ENCODE data around the gene PMEPA1.

The PMEPA1 gene

DNA sequence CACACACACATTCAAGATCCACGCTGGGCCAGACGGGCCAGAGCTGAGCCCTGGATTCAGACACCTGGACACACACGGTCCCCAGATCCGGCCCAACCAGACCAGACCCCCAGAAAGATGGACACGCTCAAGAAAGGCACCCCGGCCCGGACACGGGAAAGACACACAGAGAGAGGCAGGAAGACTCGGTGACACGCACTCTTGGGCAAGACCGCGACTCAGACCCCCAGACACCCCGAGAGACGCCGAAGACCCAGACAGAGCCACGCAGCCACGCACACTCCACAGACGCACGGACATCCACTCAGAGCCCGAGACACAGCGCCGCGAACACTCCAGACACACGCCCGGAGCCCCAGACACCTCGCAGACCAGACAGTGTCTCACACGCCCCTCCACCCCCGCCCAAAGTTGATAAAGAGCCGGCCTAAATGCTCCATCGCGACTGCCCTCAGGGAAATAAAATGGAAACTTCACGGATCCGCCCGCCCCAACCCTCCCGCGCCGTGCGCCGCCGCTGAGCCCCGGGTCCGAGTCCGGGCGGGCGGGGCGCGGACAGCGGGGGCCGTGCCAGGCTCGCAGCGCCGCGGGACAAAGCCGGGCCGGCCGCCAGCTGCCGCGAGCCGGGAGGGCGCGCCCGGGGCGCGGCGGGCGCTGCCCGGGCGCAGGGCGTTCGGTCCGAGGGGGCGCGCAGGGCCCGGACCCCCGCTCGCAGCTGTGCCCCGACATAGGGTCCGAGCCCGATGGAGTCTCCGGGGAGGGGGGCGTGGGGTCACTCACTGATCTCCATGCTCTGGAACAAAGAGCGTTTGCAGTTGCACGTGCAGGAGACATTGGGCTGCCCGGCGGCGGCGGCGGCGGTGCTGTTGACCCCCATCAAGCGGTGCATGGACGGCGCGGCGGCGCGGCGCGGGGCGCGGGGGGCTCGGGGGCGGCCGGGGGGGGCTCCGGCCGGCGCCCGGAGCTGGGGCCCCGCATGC lies 831 bp downstream of the PMEPA1 start:
- no peak for DNase-seq

DNA sequence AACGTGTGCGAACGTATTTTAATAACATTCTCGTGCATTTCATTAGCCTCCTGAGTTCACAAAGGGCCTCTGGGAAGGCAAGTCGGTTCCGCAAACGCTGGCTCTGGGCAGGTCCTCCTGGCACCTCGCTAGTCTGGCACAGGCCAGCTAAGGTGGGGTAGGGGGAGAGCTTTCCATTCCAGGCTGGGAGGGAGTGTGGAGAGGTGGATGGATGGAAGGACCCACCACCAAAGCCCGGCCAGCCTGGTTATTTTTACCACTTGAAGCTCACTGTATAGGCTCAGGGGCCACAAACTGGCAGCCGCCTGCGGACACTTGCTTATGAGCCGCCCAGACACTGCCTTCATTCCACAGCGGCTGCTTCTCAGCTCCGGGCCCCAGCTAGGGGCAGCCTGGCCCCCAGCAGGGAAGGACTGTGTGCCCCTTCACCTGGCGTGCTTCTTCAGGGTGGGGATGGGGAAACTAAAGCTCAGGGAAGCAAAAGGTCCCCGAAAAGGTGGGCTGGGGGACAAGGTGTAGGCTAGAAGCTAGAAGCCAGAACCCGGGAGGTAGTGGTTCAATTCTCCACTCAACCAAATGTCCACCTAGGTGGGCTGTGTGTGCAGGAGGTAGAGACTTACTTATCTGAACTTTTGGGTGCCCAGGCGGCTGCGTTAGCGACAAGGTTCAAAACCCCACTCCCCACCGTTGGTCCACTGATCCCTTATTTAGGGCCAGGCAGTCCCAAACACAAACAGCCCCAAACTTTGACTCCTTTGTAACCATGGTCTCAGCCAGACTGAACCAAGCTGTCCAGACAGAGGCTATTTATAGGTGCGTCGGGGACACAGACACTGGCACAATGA lies 1.7 kb downstream of the PMEPA1 start:
- no peak for DNase-seq

DNA sequence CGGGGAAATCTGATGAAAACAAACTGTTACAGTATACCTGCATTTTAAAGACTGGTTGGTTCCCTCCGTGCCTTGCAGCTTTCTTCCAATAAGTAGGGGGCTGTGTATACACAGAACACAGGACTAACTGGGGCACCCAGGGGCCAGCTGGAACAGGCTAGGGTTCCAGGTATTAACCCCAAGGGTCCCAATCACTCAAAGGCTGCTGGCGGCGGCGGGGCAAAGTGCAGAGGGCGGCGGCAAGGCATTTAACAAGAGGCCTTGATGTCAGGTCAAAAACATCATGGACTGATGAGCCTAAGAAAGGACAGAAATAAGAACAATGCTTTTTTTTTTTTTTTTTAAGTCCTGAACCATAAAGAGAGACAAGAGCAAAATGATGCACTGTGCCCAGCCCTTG lies 2.5 kb downstream of the PMEPA1 start:
- DNase-seq, result no peak

DNA sequence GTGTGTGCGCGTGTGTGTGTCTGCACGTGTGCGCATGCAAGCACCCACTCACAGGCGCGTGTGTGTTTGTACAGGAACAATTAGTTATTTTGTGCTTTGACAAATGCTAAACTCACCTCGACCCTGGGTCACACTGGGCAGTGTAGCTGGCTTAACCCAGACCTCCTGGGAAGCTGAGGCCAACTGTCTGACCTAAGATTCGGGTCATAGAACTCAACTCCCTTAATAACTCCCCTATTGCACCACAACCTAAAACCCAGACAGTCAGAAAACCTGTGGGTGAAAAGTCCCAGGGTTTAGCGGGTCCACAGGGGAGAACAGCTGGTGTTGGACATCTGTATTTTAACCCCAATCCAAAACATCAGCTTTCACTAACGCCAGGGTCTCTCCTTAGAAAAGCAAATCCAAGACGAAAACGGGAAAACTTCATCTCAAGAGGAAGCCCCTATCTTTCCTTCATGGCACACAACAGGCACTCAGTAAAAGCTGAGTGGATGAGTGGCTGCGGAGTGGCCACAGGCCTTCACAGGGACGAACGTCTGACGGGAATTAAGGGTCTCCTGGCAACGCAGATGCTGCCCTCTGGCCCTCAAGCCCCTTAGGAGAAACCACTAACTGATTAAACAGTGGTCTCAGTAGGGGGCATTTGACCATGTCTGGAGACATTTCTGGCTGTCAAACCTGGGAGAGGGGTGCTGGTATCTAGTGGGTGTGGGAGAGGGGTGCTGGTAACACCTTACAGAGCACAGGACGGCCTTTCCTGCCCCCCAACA lies 4.5 kb downstream of the PMEPA1 start:
- DNase-seq, result no peak

- no peak for DNase-seq
Measured at GRCh38 chr20:57704245-57704644, 5.6 kb downstream of the PMEPA1 start.

GRCh38 chr20:57703013-57703412 lies 6.8 kb downstream of the PMEPA1 start:
- no peak for DNase-seq

GRCh38 chr20:57702521-57702920 lies 7.3 kb downstream of the PMEPA1 start:
- DNase-seq, result no peak

- no peak for DNase-seq
Measured at GRCh38 chr20:57702091-57702490, 7.7 kb downstream of the PMEPA1 start.

GRCh38 chr20:57701651-57702050 lies 8.2 kb downstream of the PMEPA1 start:
- no peak for DNase-seq

DNA sequence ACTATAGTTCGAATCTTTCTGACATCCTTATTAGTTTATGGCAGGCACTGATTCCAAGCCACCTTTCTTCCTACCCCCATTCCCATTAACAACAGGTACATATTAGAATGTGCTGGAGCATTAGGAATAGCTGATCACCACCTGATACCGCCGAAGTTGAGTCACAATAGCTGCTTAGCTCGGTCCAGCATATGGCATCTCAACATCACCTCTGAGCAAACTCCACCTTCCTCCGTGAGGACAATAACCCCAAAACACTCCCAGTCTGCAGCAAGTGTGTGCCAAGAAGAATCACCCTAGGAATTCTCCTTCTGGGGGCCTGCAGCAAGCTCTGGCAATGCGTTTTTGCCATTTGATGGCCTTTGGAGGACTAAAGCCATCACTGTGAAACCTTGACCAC lies 8.7 kb downstream of the PMEPA1 start:
- DNase-seq, result no peak

DNA sequence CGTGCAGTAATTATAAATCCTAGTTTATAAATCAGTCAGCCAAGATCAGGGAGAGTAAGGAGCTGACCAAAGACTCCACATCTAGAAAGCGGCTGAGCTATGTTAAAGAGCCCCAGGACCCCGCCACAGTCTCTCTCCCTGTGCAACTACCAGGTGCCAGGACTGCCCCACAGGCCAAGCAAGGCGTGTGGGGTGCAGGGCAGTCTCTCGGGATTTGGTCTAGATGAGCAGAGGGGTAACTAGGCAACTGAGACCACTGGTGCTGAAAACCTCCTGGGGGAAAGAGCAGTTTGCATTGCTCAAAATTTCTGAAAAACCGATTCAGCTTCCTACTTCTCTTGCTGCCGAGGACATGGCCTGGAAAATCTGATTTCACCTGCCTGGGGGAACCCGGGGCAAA lies 10.4 kb downstream of the PMEPA1 start:
- DNase-seq, result no peak

GRCh38 chr20:57698867-57699275 lies 10.9 kb downstream of the PMEPA1 start:
- no peak for DNase-seq

GRCh38 chr20:57698116-57698866 lies 11.5 kb downstream of the PMEPA1 start:
- no peak for DNase-seq

- DNase-seq, result no peak
Measured at GRCh38 chr20:57697543-57697942, 12.3 kb downstream of the PMEPA1 start.

- DNase-seq, result no peak
Measured at GRCh38 chr20:57696401-57696961, 13.3 kb downstream of the PMEPA1 start.

DNA sequence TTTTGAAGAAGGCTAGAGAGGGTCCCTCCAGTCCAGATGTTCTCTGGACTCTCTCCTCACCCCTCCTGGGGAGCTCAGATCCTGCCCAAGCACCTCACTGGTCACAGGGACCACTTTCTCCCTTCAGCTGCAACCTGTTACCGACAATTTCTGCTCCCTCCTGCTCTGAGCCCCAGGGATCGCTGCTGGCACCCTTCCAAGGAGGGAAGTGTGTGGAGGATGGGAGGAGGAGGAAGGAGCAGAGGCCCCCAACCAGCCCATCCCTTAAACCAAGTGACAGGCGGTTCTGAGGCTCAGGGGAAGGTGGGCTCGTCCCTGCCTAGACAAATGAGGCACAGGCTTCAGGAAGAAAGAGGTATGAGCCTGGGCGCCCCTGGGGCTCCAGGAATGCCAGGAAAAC lies 13.9 kb downstream of the PMEPA1 start:
- no peak for DNase-seq

- no peak for DNase-seq
Measured at GRCh38 chr20:57695012-57695411, 14.8 kb downstream of the PMEPA1 start.

DNA sequence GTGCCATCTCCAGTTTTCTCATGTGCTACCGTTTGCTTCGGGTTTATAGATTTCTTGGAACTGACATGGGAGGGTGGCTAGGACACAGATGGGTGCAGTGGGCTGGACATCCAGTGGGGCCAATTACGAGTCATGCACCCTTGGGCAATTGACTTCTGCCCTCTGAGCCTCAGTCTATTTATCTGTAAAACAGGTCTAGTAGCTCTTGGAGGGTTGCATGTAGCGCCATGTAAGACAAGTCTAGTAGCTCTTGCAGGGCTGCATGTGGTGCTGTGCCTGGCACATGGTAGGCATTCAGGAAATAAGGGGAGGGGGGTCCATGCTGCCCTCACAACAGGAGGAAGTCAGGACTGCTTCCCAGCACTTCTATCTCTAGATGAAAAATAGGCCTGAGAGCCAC lies 15.3 kb downstream of the PMEPA1 start:
- no peak for DNase-seq

DNA sequence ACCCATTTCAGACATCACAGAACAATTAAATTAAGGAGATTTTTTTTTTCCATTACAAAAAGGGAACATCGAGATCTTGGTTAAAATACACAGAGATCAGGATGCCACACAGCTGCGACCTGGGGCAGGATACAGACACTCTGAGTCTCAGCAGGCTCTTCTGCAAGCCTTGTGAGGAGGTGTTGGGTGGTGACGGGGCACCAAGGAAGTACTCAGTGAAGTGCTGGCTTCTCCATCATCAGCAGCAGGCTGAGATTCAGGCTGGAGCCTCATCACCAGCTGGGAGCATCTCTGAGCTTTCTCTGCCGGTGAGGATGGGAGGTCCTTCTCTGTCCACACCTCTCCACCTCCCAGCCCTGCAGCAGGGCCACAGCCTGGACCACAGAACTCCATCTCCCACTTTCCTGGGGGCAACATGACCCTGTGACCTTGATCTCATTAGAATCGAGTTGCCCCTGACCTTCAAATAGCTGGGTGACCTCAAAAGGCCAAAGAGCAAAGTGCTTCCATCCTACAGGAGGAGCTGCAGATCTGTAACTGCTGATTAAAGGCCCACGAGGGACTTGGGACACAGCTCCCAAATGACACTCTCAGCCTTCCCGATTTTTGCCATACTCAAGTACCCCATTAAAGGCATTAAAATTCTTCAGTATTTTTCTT lies 16.0 kb downstream of the PMEPA1 start:
- DNase-seq, result no peak

- DNase-seq, result no peak
Measured at GRCh38 chr20:57693002-57693582, 16.7 kb downstream of the PMEPA1 start.

- no peak for DNase-seq
Measured at GRCh38 chr20:57692393-57692792, 17.4 kb downstream of the PMEPA1 start.

Measured in GF-D8 (cell line).